ENCODE results near the gene DNAH5.

The DNAH5 gene

GRCh38 chr5:13649656-13650055 lies 294.8 kb downstream of the DNAH5 start:
- in situ Hi-C loops (cut with MboI; ENCODE audit: low sequenced_read_pairs, unreplicated experiment): no loop called here
- TF ChIP-seq, protein P1, sequence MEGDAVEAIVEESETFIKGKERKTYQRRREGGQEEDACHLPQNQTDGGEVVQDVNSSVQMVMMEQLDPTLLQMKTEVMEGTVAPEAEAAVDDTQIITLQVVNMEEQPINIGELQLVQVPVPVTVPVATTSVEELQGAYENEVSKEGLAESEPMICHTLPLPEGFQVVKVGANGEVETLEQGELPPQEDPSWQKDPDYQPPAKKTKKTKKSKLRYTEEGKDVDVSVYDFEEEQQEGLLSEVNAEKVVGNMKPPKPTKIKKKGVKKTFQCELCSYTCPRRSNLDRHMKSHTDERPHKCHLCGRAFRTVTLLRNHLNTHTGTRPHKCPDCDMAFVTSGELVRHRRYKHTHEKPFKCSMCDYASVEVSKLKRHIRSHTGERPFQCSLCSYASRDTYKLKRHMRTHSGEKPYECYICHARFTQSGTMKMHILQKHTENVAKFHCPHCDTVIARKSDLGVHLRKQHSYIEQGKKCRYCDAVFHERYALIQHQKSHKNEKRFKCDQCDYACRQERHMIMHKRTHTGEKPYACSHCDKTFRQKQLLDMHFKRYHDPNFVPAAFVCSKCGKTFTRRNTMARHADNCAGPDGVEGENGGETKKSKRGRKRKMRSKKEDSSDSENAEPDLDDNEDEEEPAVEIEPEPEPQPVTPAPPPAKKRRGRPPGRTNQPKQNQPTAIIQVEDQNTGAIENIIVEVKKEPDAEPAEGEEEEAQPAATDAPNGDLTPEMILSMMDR (IDR thresholded peaks at IDR 0.05; ENCODE audit: borderline replicate concordance, control extremely low read depth, extremely low read depth, insufficient read depth, missing control alignments): no peak
- DNase-seq (ENCODE audit: low spot score): no peak

- DNase-seq (ENCODE audit: low spot score): no peak
- in situ Hi-C loops (cut with MboI; ENCODE audit: low sequenced_read_pairs, unreplicated experiment): no loop called here
- TF ChIP-seq, protein P1 (IDR thresholded peaks at IDR 0.05; ENCODE audit: borderline replicate concordance, control extremely low read depth, extremely low read depth, insufficient read depth, missing control alignments): no peak
These were observed 295.7 kb downstream of the DNAH5 start for GRCh38 chr5:13648822-13649221.

GRCh38 chr5:13643734-13644133 lies 300.8 kb downstream of the DNAH5 start:
- DNase-seq (ENCODE audit: low spot score): no peak
- in situ Hi-C loops (cut with MboI; ENCODE audit: low sequenced_read_pairs, unreplicated experiment): no loop called here
- TF ChIP-seq, protein P1 (IDR thresholded peaks at IDR 0.05; ENCODE audit: borderline replicate concordance, control extremely low read depth, extremely low read depth, insufficient read depth, missing control alignments): no peak

- no peak for DNase-seq (ENCODE audit: low spot score)
- TF ChIP-seq, protein P1 (IDR thresholded peaks at IDR 0.05; ENCODE audit: borderline replicate concordance, control extremely low read depth, extremely low read depth, insufficient read depth, missing control alignments): no peak
- in situ Hi-C loops (cut with MboI; ENCODE audit: low sequenced_read_pairs, unreplicated experiment): no loop called here
These were observed 301.3 kb downstream of the DNAH5 start for GRCh38 chr5:13643196-13643595.

Data from GM13976 (cell line).